K562 (cell line): ENCODE results near the gene DOCK4. TPM values are rescaled to one million over a fixed set of nuclear protein-coding genes. Genes with fewer than 3 reads are reported as not detected.

ENCODE experiments used
- ATAC-seq: fragments of 200-7000 bp; cut with Tn5 transposase; 3 replicates; pipeline ENCODE4 v1.9.1; 2020; ENCODE audit warnings: moderate library complexity
- BruUV-seq: library from RNA; stranded (reverse); fragments of 400-500 nt; replicated peaks from 2 replicates; lab custom pipeline; 2021; lab: Mats Ljungman, UMichigan
- CTCF ChIA-PET: fragments of 300-600 bp; formaldehyde crosslinking; extraction: SDS; loops from one replicate; lab custom pipeline; 2021; ENCODE audit warnings: low intra/inter-chr PET ratio; lab: Yijun Ruan, JAX
- POLR2A ChIA-PET: fragments of 300-600, 350-650 bp; sonication (Branson Sonifier 250); formaldehyde crosslinking; extraction: SDS; loops from one replicate; lab custom pipeline; 2021; ENCODE audit warnings: antibody characterized with exemption, inconsistent platforms; lab: Yijun Ruan, JAX
- DNase-seq, 4 experiments: peaks; one replicate each; pipeline versions ENCODE4 v3.0.0 to v3.0.0-alpha.2; 2011 to 2018; ENCODE audit warnings: low spot score in 3 of 4, mixed read lengths in 3 of 4; ENCODE audit errors: extremely low read depth in 1 of 4
- FAIRE-seq: peaks from 2 replicates; lab custom pipeline; 2011; peaks lifted over from hg19 to GRCh38; lab: Jason Lieb, UNC
- H2AFZ ChIP-seq: 2 replicates; pipeline ENCODE4 v1.6.0; 2011; ENCODE audit warnings: low read depth, low read length, control low read depth, inconsistent platforms
- H3K27ac ChIP-seq: fragments of 200-600 bp; 3 replicates; pipeline ENCODE4 v1.8.0; 2011; ENCODE audit warnings: low read depth, mild to moderate bottlenecking, control low read depth, inconsistent platforms, low read length, moderate library complexity, mixed read lengths; ENCODE audit errors: extremely low read depth
- H3K27me3 ChIP-seq, 2 experiments: fragments of 300-600 bp in 1 of 2; 2 replicates in 1 of 2; 3 replicates in 1 of 2; pipeline versions ENCODE4 v1.6.0 to v1.8.0; 2011; ENCODE audit warnings: inconsistent platforms in 2 of 2, low read length in 2 of 2, mild to moderate bottlenecking in 1 of 2, mixed read lengths in 1 of 2, moderate library complexity in 1 of 2; ENCODE audit not compliant: control insufficient read depth in 2 of 2, insufficient read depth in 2 of 2
- H3K36me3 ChIP-seq: fragments of 300-600 bp; 3 replicates; pipeline ENCODE4 v1.8.0; 2011; ENCODE audit warnings: mild to moderate bottlenecking, low read length, inconsistent platforms; ENCODE audit not compliant: control insufficient read depth, insufficient read depth
- H3K4me1 ChIP-seq, 2 experiments: fragments of 200-600 bp in 1 of 2; replicated peaks in 1 of 2; 2 replicates in 1 of 2; 3 replicates in 1 of 2; pipeline versions ENCODE4 v1.5.1 to v1.8.0; 2011; ENCODE audit warnings: inconsistent platforms in 2 of 2, low read length in 2 of 2, mild to moderate bottlenecking in 1 of 2, mixed read lengths in 1 of 2, moderate library complexity in 1 of 2; ENCODE audit not compliant: control insufficient read depth in 2 of 2, insufficient read depth in 2 of 2
- H3K4me2 ChIP-seq: 2 replicates; pipeline ENCODE4 v1.6.1; 2011; ENCODE audit warnings: low read length, control low read depth, inconsistent platforms, mixed read lengths; ENCODE audit not compliant: insufficient read depth
- H3K4me3 ChIP-seq: fragments of 200-600 bp; sonication (generic), shearing (Covaris generic); 2 replicates; pipeline ENCODE4 v1.5.1; 2016; ENCODE audit warnings: control low read depth, inconsistent platforms
- H3K79me2 ChIP-seq: fragments of 200-600 bp; 3 replicates; pipeline ENCODE4 v1.8.0; 2011; ENCODE audit warnings: low read length, inconsistent platforms; ENCODE audit not compliant: control insufficient read depth, insufficient read depth
- H3K9ac ChIP-seq, 2 experiments: 2 replicates each; pipeline versions ENCODE4 v1.6.0 to v1.6.1; 2011; ENCODE audit warnings: low read depth in 2 of 2, low read length in 2 of 2, control low read depth in 1 of 2, inconsistent platforms in 1 of 2, mild to moderate bottlenecking in 1 of 2, mixed read lengths in 1 of 2; ENCODE audit not compliant: insufficient read depth in 1 of 2
- H3K9me1 ChIP-seq: one replicate; pipeline ENCODE4 v1.6.0; 2011; ENCODE audit warnings: inconsistent platforms, mild to moderate bottlenecking, low read length, moderate library complexity; ENCODE audit not compliant: control insufficient read depth, insufficient read depth
- H3K9me3 ChIP-seq: replicated peaks from 2 replicates; pipeline ENCODE4 v1.5.1; 2011; ENCODE audit warnings: low read depth, low read length, inconsistent platforms; ENCODE audit not compliant: control insufficient read depth, insufficient read depth
- H4K20me1 ChIP-seq: replicated peaks from 2 replicates; pipeline ENCODE4 v1.6.1; 2011; ENCODE audit warnings: low read length, inconsistent platforms, mixed read lengths; ENCODE audit not compliant: control insufficient read depth, insufficient read depth
- FOXK2 ChIP-seq, 2 experiments: fragments of 450-650 bp; IDR thresholded peaks in 1 of 2; conservative IDR thresholded peaks in 1 of 2; 2 replicates each; pipeline ENCODE4 v1.6.1; 2016; ENCODE audit warnings: low read depth in 2 of 2, mild to moderate bottlenecking in 1 of 2
- FUS ChIP-seq: fragments of 200-400 bp; formaldehyde crosslinking; optimal IDR thresholded peaks from 2 replicates; pipeline ENCODE3; 2017; ENCODE audit warnings: low read depth, low read length
- JUN ChIP-seq, 2 experiments: sonication (generic) in 1 of 2; formaldehyde crosslinking in 1 of 2; IDR thresholded peaks; 2 replicates each; pipeline versions ENCODE4 v1.6.1 to v1.8.0; 2012 to 2022; ENCODE audit warnings: borderline replicate concordance in 2 of 2, mild to moderate bottlenecking in 2 of 2, improper control_type of control experiment in 1 of 2, low read depth in 1 of 2, low read length in 1 of 2, missing genetic modification reagents in 1 of 2
- POU5F1 ChIP-seq: fragments of 150-350 bp; IDR thresholded peaks from 2 replicates; pipeline ENCODE4 v1.6.1; 2014; ENCODE audit warnings: borderline replicate concordance, low read length, low read depth, mild to moderate bottlenecking; ENCODE audit not compliant: partially characterized antibody
- YY1 ChIP-seq, 3 experiments: IDR thresholded peaks; 2 replicates each; pipeline ENCODE4 v1.6.1; 2011; ENCODE audit warnings: low read length in 2 of 3, mild to moderate bottlenecking in 2 of 3, moderate library complexity in 2 of 3, borderline replicate concordance in 1 of 3, control low read depth in 1 of 3, low read depth in 1 of 3; ENCODE audit not compliant: insufficient read depth in 3 of 3, insufficient replicate concordance in 2 of 3, control insufficient read depth in 1 of 3, insufficient read length in 1 of 3; ENCODE audit errors: extremely low read depth in 1 of 3
- ZFPM2 ChIP-seq: fragments of 250-450 bp; sonication (Bioruptor Pico); IDR thresholded peaks from 2 replicates; pipeline ENCODE4 v1.5.1; 2022; ENCODE audit warnings: mild to moderate bottlenecking
- WGBS: fragments of 100-300 bp; shearing (Covaris generic); methylation state at CpG from one replicate; pipeline ENCODE4 v1.1.6; 2016; ENCODE audit warnings: low coverage, mixed read lengths; ENCODE audit not compliant: insufficient coverage; ENCODE audit errors: missing lambda C conversion rate; 5-methylcytosine and 5-hydroxymethylcytosine counted together
- in situ Hi-C: fragments of 300-500 bp; cut with MboI; formaldehyde crosslinking; loops from 4 replicates; pipeline ENCODE4 v1.15.0; 2018; ENCODE audit warnings: inconsistent platforms, mixed read lengths
- intact Hi-C: fragments of 100-400 bp; cut with micrococcal nuclease; formaldehyde crosslinking; loops from 2 replicates; pipeline ENCODE4 v1.14.2; 2022
- polyA plus RNA-seq, 8 experiments: library from polyadenylated mRNA; depleted of rRNA in 4 of 8; stranded (reverse) in 5 of 8; unstranded in 3 of 8; fragments of >200 nt; fragmentation: Nextera tagmentation in 2 of 8; fragmentation: Illumina TruSeq in 1 of 8; extraction: Ambion mirVana in 2 of 8; extraction: Trizol in 1 of 8; gene quantifications; 2 replicates each; pipeline versions ENCODE4 v1.2.1 to v1.2.3, GENCODE V29; 2011 to 2014; ENCODE audit warnings: inconsistent platforms in 1 of 8, missing spikeins in 1 of 8
- total RNA-seq, 7 experiments: library from RNA; depleted of rRNA in 6 of 7; stranded (reverse); fragments of >200 nt in 6 of 7; fragmentation: Illumina TruSeq in 2 of 7; extraction: Trizol in 2 of 7; gene quantifications; 2 replicates each; pipeline versions ENCODE4 v1.2.1 to v1.2.3, GENCODE V29; 2011 to 2021; ENCODE audit warnings: low replicate concordance in 1 of 7

The DOCK4 gene
- total and polyA plus RNA-seq, 9 of the 15 experiments (the other 6 are each of a cell fraction or from before 2014, with no cell fraction given): 0.42 to 5.7 (median 2.3) TPM

DNA sequence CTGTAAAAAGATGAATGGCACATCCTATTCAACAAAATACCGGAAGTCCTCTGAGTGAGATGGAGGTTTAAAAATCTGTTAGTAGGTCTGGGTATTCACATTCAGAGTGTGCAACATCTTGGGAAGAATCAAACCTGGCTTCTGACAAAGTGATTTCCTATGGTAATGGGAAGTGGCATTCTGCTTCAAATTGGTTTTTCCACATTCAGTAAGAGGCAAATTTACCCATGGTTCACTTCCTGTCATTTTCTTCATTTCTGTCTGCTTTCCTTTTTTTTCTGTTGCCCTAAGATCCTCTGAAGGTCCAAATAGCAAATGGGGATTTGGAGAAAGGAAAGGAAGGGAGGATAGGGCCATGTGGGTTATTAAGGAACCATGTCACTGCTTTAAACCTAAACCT is 218.3 kb downstream of the DOCK4 start:
- POLR2A ChIA-PET: no interaction called here
- Histone ChIP-seq H3K79me2 (no peaks in the 10 kb centered on the region), H3K4me3 (no peak overlapping the region), H3K4me1 (no peaks in the 10 kb centered on the region), H3K27ac (no peak overlapping the region), H3K27me3 (peaks cover 2 to 10% of the 10 kb centered on the region in 2 experiments; a peak in 2 of 5 replicates), H3K9me3 (no peaks in the 10 kb centered on the region), H3K9me1 (no peaks in the 10 kb centered on the region), H2AFZ (no peak overlapping the region), H4K20me1 (no peaks in the 10 kb centered on the region), H3K9ac (no peak overlapping the region), H3K4me2 (no peak overlapping the region), H3K36me3 (no peaks in the 10 kb centered on the region)
- TF ChIP-seq YY1 (IDR thresholded peaks at IDR 0.05; ENCODE audit: borderline replicate concordance in 1 of 3, control insufficient read depth in 1 of 3, extremely low read depth in 1 of 3, insufficient read depth in 3 of 3, insufficient read length in 1 of 3, insufficient replicate concordance in 2 of 3, low read depth in 1 of 3, low read length in 2 of 3): no peak
- no peak for TF ChIP-seq FUS
- TF ChIP-seq ZFPM2: no peak
- no peak for TF ChIP-seq JUN (IDR thresholded peaks at IDR 0.05; ENCODE audit: borderline replicate concordance, low read depth, low read length)
- no peak for TF ChIP-seq JUN (CRISPR knock-in tag; IDR thresholded peaks at IDR 0.05; ENCODE audit: borderline replicate concordance)
- no peak for TF ChIP-seq FOXK2 (conservative IDR thresholded peaks at IDR 0.05 in 1 of 2, IDR thresholded peaks at IDR 0.05 in 1 of 2; ENCODE audit: low read depth in 2 of 2)
- no peak for TF ChIP-seq POU5F1
- FAIRE-seq (no peak), ATAC-seq (no peak), DNase-seq (no peak)
- intact Hi-C loops (no loop called here), in situ Hi-C loops (no loop called here)
- 0% methylated on average over 1 of the region's 1 CpG for WGBS
- no TSS peak for BruUV-seq
- CTCF ChIA-PET: no interaction called here
